Kidney capillary endothelial cell (primary cell): Measurements from ENCODE around the gene SYNDIG1.

Source experiments
- DNase-seq: peaks from one replicate; pipeline ENCODE4 v3.0.0-alpha.2; 2018; ENCODE audit warnings: low spot score

Gene SYNDIG1

GRCh38 chr20:24528583-24529368 lies 59.3 kb downstream of the SYNDIG1 start:
- no peak for DNase-seq

DNA sequence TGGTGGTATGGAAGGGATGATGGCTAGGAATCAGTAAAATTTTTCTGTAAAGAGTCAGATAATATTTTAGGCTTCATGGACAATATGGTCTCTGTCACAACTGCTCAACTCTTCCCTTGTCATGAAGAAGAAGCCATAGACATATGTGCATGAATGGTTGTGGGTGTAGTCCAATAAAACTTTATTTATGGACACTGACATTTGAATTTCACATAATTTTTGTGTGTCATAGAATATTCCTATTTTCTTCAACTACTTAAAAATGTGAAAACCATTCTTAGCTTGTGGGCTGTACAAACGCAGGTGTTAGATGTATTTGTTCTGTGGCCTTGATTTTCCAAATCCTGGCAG lies 59.9 kb downstream of the SYNDIG1 start:
- no peak for DNase-seq

DNA sequence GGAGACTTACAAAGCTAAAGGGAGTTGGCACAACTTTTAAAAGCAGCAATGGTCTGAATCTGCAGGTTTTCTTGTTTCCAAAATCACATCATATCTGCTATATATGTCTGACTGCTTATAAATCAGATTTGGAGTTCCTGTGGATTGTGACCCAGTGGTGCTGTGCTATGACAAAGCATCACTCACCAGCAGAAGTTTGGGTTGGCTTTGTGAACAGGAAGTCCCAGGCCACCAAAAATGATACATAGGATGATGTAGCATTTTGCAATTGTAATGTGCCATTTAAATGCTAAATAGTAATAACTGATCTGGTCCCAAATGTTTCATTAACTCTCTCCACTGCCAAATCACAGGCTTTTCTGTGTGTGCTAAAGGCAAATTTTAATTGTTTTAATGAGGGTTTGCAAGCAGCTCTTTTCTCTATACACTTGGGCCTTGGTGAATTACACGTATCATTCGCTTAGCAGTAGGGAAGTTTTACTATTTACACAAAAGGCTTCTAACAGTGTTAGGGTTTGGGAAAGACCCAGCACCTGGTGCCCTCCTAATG lies 60.8 kb downstream of the SYNDIG1 start:
- peak; percentile 24 for DNase-seq

GRCh38 chr20:24531202-24531601 lies 61.8 kb downstream of the SYNDIG1 start:
- no peak for DNase-seq

- DNase-seq = no peak
These were observed 62.4 kb downstream of the SYNDIG1 start for GRCh38 chr20:24531631-24532419.

DNA sequence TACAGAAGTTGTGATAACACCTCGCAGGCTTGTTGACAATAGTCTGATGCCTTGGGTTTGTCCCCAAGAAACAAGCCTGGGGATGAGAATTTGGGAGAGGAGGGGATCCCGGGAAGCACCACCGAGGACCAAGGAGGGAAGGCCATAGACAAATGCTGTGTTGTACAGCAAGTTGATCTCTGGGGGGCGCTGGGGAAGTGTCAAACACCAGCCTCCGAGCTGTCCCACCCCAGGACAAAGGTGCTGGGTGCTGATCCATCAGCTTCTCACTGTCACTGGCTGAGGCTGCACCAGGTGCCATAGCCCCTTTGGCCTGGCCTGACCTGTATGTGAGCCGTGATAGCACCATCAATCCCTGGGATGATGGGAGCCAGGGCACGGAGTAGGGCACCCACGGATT lies 64.0 kb downstream of the SYNDIG1 start:
- no peak for DNase-seq

DNA sequence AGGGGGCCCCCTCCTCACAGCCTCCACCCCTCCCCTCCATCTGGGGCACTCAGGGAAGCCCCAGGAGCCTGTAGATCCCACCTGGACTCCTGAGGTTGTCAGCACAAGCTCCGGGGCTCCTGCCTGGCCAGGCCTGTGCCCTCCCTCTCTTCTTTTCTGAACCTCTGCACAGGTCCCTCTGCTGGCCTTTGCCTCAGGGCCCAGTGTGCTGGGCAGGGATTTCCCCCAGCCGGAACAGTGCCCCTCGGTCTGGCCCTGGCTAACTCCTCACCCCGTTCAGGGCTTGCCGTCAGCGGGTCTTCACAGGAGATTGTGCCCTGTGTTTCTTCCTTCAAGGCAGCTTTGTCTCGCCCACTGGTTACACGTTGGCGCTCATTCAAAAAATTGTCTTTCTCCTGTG lies 64.9 kb downstream of the SYNDIG1 start:
- DNase-seq = no peak

GRCh38 chr20:24535941-24536730 lies 66.7 kb downstream of the SYNDIG1 start:
- no peak for DNase-seq

DNA sequence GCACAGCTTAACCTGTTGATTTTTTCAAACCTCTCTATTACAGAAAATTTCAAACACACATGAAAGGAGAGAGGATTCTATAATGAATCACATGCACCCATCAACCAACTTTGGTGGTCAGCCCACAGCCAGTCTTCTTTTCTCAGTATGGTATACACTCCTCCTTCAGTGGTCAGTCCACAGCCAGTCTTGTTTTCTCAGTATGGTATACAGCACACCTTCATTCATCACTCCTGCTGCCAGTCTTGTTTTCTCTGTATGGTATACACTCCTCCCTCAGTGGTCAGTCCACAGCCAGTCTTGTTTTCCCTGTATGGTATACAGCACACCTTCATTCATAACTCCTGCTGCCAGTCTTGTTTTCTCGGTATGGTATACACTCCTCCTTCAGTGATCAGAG lies 67.8 kb downstream of the SYNDIG1 start:
- no peak for DNase-seq

DNA sequence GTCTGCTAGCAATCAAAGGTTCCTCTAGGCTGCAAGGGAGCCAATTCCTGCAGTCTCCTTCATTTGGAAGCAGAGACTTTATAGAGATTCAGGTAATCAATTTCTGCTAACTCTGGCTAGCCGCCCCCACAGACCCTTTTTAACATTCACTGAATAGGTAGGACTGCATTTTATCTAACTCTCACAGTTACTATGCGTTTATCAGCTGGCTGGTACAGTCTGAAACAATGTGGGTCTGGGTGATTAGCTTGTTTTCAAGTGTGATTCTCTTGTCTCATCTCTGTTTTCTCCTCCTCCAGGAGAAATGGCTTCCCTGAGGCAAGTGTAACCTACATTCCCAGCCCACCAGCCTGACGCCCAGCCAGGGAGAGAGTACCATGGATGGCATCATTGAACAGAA lies 73.3 kb downstream of the SYNDIG1 start:
- no peak for DNase-seq

DNA sequence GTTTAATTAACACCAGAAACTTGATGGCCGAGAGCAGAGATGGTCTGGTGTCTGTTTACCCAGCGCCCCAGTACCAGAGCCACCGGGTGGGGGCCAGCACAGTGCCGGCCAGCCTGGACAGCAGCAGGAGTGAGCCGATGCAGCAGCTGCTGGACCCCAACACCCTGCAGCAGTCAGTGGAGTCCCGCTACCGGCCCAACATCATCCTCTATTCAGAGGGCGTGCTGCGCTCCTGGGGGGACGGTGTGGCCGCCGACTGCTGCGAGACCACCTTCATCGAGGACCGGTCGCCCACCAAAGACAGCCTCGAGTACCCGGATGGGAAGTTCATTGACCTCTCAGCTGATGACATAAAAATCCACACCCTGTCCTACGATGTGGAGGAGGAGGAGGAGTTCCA lies 73.7 kb downstream of the SYNDIG1 start:
- no peak for DNase-seq

DNA sequence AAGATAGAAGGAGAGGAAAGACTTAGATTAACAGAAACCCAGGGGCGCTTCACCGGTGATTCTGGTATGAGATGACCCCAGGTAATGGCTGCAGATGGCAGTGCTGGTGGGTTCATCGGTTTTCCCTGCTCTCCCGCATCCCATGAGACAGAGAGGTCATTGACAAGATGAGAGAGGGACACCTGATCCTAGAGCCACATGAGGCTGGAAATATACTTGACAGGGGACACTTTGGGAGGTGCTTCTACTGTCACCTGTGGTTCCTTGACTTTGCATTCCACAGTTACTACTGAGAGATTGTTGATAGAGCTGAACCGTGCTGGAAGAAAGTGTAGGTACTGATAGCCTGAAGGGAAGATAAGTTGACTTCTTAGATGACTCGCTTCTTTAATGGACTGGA lies 74.3 kb downstream of the SYNDIG1 start:
- no peak for DNase-seq

GRCh38 chr20:24544371-24544770 lies 74.9 kb downstream of the SYNDIG1 start:
- no peak for DNase-seq

- no peak for DNase-seq
These were observed 75.7 kb downstream of the SYNDIG1 start for GRCh38 chr20:24545168-24545567.

GRCh38 chr20:24546232-24546892 lies 76.9 kb downstream of the SYNDIG1 start:
- no peak for DNase-seq

GRCh38 chr20:24547967-24548366 lies 78.5 kb downstream of the SYNDIG1 start:
- no peak for DNase-seq

GRCh38 chr20:24559114-24559732 lies 89.8 kb downstream of the SYNDIG1 start:
- no peak for DNase-seq

- DNase-seq = no peak
These were observed 91.4 kb downstream of the SYNDIG1 start for GRCh38 chr20:24560571-24561491.

- no peak for DNase-seq
These were observed 96.5 kb downstream of the SYNDIG1 start for GRCh38 chr20:24565835-24566351.

- DNase-seq = no peak
These were observed 97.2 kb downstream of the SYNDIG1 start for GRCh38 chr20:24566656-24567055.
